SK-N-SH treated with all-trans-retinoic acid at 6 μM for 48 hours (cell line): Measurements from ENCODE around the gene WRAP73.

Source experiments
- ATAC-seq: fragments of 200-7000 bp; cut with Tn5 transposase; 3 replicates; pipeline ENCODE4 v1.9.1; 2020; ENCODE audit warnings: mild to moderate bottlenecking, moderate library complexity
- ARNTL ChIP-seq: fragments of 450-650 bp; formaldehyde crosslinking; IDR thresholded peaks from 2 replicates; pipeline ENCODE4 v1.5.0; 2020; ENCODE audit warnings: low read depth, mild to moderate bottlenecking, moderate library complexity, borderline replicate concordance
- BACH2 ChIP-seq: fragments of 250-450 bp; sonication (Bioruptor Pico); IDR thresholded peaks from 2 replicates; pipeline ENCODE4 v1.9.0; 2021; ENCODE audit warnings: mild to moderate bottlenecking, borderline replicate concordance
- CSDC2 ChIP-seq: fragments of 250-450 bp; sonication (Bioruptor Pico); IDR thresholded peaks from 2 replicates; pipeline ENCODE4 v1.5.0; 2020; ENCODE audit warnings: mild to moderate bottlenecking, moderate library complexity
- ESRRG ChIP-seq: fragments of 250-450 bp; sonication (Bioruptor Pico); IDR thresholded peaks from 2 replicates; pipeline ENCODE4 v1.6.1; 2021; ENCODE audit warnings: mild to moderate bottlenecking
- GLIS3 ChIP-seq: fragments of 250-450 bp; sonication (Bioruptor Pico); IDR thresholded peaks from 2 replicates; pipeline ENCODE4 v1.5.0; 2020; ENCODE audit warnings: mild to moderate bottlenecking, moderate library complexity
- PPARA ChIP-seq: fragments of 250-450 bp; sonication (Bioruptor Pico); IDR thresholded peaks from 2 replicates; pipeline ENCODE4 v1.5.0; 2020; ENCODE audit warnings: mild to moderate bottlenecking, borderline replicate concordance
- RARB ChIP-seq: fragments of 250-450 bp; sonication (Bioruptor Pico); IDR thresholded peaks from 2 replicates; pipeline ENCODE4 v1.8.0; 2021; ENCODE audit warnings: mild to moderate bottlenecking, moderate library complexity
- SNAI2 ChIP-seq: fragments of 250-450 bp; sonication (Bioruptor Pico); IDR thresholded peaks from 2 replicates; pipeline ENCODE4 v1.5.0; 2020; ENCODE audit warnings: mild to moderate bottlenecking, moderate library complexity
- TCF4 ChIP-seq: fragments of 250-450 bp; sonication (Bioruptor Pico); IDR thresholded peaks from 2 replicates; pipeline ENCODE4 v1.8.0; 2021; ENCODE audit warnings: mild to moderate bottlenecking, moderate library complexity, borderline replicate concordance
- TOX ChIP-seq: fragments of 250-450 bp; sonication (Bioruptor Pico); IDR thresholded peaks from 2 replicates; pipeline ENCODE4 v1.8.0; 2021; ENCODE audit warnings: mild to moderate bottlenecking, moderate library complexity, borderline replicate concordance
- ZC3H10 ChIP-seq: fragments of 250-450 bp; sonication (Bioruptor Pico); IDR thresholded peaks from 2 replicates; pipeline ENCODE4 v1.5.1; 2021; ENCODE audit warnings: mild to moderate bottlenecking, moderate library complexity
- ZFP3 ChIP-seq: fragments of 250-450 bp; sonication (Bioruptor Pico); IDR thresholded peaks from 2 replicates; pipeline ENCODE4 v1.5.0; 2020; ENCODE audit warnings: mild to moderate bottlenecking, moderate library complexity
- ZFP30 ChIP-seq: fragments of 450-650 bp; formaldehyde crosslinking; IDR thresholded peaks from 2 replicates; pipeline ENCODE4 v1.5.0; 2022; ENCODE audit warnings: mild to moderate bottlenecking, moderate library complexity
- ZNF565 ChIP-seq: fragments of 450-650 bp; formaldehyde crosslinking; conservative IDR thresholded peaks from 2 replicates; pipeline ENCODE4 v1.5.0; 2020; ENCODE audit warnings: low read depth, mild to moderate bottlenecking, moderate library complexity
- ZNF8 ChIP-seq: fragments of 450-650 bp; formaldehyde crosslinking; IDR thresholded peaks from 2 replicates; pipeline ENCODE4 v1.5.0; 2020; ENCODE audit warnings: mild to moderate bottlenecking, moderate library complexity
- TF ChIP-seq, protein P1 (sequence below): fragments of 250-450 bp; sonication (Bioruptor Pico); IDR thresholded peaks from 2 replicates; pipeline ENCODE4 v1.5.0; 2020; ENCODE audit warnings: mild to moderate bottlenecking, moderate library complexity
- TF ChIP-seq, protein P2 (sequence below): fragments of 250-450 bp; sonication (Bioruptor Pico); IDR thresholded peaks from 2 replicates; pipeline ENCODE4 v1.5.1; 2020; ENCODE audit warnings: low read depth, mild to moderate bottlenecking, moderate library complexity
- TF ChIP-seq, protein P3 (sequence below): fragments of 250-450 bp; sonication (Bioruptor Pico); IDR thresholded peaks from 2 replicates; pipeline ENCODE4 v1.8.0; 2021; ENCODE audit warnings: low read depth, mild to moderate bottlenecking, moderate library complexity, borderline replicate concordance
- TF ChIP-seq, protein P4 (sequence below): fragments of 250-450 bp; sonication (Bioruptor Pico); IDR thresholded peaks from 2 replicates; pipeline ENCODE4 v1.8.0; 2020; ENCODE audit warnings: mild to moderate bottlenecking, moderate library complexity, borderline replicate concordance
- TF ChIP-seq, protein P5 (sequence below): fragments of 250-450 bp; sonication (Bioruptor Pico); IDR thresholded peaks from 2 replicates; pipeline ENCODE4 v1.5.1; 2021; ENCODE audit warnings: mild to moderate bottlenecking, moderate library complexity

Gene WRAP73

DNA sequence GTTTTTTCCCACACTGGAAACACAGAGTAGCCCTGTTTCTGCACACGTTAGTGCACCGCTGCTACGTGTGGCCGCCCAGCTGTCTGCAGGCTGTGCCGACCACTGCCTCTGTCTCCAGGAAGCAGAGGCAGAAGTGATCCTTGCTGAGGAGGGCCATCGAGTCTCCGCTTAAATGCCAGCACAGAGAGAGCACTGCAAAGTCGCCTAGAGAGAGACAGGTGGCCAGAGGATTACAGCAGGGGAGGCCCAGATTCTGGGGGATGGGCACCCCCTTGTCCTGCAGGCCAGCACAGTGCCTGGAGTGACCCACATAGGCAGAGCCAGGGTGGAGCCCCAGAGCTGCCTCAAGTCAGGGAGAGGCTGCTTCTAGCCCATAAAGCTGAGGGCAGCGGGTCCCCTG is 19.0 kb downstream of the WRAP73 start:
- TF ChIP-seq TOX (CRISPR knock-in tag) (no peak), ZFP30 (CRISPR knock-in tag) (no peak), PPARA (CRISPR knock-in tag) (no peak), ZFP3 (CRISPR knock-in tag) (no peak)
- peak; percentile 8; the same call in 1 of the 3 replicates for ATAC-seq

DNA sequence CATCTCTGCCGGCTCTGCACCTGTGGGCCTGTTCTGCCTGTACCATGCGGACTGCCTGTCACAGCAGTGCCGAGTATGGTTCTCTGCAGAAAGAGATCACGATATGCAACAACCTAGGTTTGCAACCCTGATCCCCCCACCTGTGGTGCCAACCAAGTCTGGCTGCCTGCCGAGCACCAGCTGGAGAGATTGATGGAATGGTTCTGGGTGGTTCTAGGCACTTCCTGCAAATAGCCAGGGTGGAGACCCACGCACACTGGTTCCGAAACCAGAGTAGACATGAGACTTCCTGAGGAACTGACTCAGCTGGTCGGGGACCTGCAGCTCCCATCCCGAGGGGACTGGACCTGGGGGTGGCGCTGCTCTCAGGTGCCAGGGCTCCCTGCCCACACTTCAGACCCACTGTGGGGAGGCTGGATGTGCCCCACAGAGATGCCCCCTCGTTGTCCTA is 19.7 kb downstream of the WRAP73 start:
- TF ChIP-seq ARNTL (no peak), BACH2 (CRISPR knock-in tag) (no peak), SNAI2 (no peak), ZFP30 (CRISPR knock-in tag) (no peak)
- TF ChIP-seq, all 23 proteins: peak for 0
- no peak; the same call in 2 of the 3 replicates for ATAC-seq

DNA sequence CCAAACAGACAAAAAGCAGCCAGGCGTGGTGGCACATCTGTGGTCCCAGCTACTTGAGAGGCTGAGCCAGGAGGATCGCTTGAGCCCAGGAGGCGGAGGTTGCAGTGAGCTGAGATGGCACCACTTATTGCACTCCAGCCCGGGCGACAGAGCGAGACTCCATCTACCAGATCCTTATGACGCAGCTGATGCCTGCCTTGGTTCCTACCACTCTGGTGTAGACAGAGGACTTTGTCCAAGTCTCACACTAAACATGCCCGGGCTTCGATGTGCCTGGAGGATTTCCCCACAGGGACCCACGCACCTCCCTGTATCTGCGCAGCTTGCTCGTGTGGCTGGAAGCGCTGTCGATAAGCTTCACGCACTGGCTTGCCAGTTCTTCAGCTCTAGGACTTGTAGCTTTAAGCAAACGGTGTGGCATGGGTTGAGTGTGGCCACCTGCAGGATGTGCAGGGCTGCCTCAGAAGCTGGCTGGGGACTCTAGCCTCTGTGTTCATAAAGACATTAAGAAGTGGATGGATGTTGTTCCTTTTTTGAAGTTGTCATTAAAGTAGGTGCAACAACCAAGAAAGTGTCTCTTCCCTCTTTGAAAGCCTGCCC is 20.2 kb downstream of the WRAP73 start:
- ATAC-seq = no peak

DNA sequence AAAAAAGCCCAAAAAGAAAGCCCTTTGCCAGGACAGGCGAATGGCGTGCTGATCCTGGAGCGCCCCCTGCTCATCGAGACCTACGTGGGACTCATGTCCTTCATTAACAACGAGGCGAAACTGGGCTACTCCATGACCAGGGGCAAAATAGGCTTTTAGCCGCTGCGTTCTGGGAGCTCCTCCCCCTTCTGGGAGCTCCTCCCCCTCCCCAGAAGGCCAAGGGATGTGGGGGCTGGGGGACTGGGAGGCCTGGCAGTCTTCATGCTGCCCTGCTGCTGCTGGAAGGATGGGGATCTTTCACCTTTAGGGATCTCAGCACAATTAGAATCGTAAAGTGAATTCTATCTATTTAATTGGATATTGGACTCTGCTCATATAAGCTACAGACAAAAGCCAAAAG is 21.5 kb downstream of the WRAP73 start:
- TF ChIP-seq, protein P1, sequence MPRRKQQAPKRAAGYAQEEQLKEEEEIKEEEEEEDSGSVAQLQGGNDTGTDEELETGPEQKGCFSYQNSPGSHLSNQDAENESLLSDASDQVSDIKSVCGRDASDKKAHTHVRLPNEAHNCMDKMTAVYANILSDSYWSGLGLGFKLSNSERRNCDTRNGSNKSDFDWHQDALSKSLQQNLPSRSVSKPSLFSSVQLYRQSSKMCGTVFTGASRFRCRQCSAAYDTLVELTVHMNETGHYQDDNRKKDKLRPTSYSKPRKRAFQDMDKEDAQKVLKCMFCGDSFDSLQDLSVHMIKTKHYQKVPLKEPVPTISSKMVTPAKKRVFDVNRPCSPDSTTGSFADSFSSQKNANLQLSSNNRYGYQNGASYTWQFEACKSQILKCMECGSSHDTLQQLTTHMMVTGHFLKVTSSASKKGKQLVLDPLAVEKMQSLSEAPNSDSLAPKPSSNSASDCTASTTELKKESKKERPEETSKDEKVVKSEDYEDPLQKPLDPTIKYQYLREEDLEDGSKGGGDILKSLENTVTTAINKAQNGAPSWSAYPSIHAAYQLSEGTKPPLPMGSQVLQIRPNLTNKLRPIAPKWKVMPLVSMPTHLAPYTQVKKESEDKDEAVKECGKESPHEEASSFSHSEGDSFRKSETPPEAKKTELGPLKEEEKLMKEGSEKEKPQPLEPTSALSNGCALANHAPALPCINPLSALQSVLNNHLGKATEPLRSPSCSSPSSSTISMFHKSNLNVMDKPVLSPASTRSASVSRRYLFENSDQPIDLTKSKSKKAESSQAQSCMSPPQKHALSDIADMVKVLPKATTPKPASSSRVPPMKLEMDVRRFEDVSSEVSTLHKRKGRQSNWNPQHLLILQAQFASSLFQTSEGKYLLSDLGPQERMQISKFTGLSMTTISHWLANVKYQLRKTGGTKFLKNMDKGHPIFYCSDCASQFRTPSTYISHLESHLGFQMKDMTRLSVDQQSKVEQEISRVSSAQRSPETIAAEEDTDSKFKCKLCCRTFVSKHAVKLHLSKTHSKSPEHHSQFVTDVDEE (CRISPR knock-in tag) = no peak
- no peak for TF ChIP-seq TCF4 (CRISPR knock-in tag)
- no peak for TF ChIP-seq ZNF565
- TF ChIP-seq GLIS3 (CRISPR knock-in tag) = no peak
- no peak for TF ChIP-seq RARB (CRISPR knock-in tag)
- TF ChIP-seq, protein P2, sequence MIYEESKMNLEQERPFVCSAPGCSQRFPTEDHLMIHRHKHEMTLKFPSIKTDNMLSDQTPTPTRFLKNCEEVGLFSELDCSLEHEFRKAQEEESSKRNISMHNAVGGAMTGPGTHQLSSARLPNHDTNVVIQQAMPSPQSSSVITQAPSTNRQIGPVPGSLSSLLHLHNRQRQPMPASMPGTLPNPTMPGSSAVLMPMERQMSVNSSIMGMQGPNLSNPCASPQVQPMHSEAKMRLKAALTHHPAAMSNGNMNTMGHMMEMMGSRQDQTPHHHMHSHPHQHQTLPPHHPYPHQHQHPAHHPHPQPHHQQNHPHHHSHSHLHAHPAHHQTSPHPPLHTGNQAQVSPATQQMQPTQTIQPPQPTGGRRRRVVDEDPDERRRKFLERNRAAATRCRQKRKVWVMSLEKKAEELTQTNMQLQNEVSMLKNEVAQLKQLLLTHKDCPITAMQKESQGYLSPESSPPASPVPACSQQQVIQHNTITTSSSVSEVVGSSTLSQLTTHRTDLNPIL (CRISPR knock-in tag) = no peak
- TF ChIP-seq, protein P3, sequence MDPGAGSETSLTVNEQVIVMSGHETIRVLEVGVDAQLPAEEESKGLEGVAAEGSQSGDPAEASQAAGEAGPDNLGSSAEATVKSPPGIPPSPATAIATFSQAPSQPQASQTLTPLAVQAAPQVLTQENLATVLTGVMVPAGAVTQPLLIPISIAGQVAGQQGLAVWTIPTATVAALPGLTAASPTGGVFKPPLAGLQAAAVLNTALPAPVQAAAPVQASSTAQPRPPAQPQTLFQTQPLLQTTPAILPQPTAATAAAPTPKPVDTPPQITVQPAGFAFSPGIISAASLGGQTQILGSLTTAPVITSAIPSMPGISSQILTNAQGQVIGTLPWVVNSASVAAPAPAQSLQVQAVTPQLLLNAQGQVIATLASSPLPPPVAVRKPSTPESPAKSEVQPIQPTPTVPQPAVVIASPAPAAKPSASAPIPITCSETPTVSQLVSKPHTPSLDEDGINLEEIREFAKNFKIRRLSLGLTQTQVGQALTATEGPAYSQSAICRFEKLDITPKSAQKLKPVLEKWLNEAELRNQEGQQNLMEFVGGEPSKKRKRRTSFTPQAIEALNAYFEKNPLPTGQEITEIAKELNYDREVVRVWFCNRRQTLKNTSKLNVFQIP (CRISPR knock-in tag) = no peak
- TF ChIP-seq, protein P4, sequence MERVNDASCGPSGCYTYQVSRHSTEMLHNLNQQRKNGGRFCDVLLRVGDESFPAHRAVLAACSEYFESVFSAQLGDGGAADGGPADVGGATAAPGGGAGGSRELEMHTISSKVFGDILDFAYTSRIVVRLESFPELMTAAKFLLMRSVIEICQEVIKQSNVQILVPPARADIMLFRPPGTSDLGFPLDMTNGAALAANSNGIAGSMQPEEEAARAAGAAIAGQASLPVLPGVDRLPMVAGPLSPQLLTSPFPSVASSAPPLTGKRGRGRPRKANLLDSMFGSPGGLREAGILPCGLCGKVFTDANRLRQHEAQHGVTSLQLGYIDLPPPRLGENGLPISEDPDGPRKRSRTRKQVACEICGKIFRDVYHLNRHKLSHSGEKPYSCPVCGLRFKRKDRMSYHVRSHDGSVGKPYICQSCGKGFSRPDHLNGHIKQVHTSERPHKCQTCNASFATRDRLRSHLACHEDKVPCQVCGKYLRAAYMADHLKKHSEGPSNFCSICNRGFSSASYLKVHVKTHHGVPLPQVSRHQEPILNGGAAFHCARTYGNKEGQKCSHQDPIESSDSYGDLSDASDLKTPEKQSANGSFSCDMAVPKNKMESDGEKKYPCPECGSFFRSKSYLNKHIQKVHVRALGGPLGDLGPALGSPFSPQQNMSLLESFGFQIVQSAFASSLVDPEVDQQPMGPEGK (CRISPR knock-in tag) = no peak
- TF ChIP-seq, protein P5, sequence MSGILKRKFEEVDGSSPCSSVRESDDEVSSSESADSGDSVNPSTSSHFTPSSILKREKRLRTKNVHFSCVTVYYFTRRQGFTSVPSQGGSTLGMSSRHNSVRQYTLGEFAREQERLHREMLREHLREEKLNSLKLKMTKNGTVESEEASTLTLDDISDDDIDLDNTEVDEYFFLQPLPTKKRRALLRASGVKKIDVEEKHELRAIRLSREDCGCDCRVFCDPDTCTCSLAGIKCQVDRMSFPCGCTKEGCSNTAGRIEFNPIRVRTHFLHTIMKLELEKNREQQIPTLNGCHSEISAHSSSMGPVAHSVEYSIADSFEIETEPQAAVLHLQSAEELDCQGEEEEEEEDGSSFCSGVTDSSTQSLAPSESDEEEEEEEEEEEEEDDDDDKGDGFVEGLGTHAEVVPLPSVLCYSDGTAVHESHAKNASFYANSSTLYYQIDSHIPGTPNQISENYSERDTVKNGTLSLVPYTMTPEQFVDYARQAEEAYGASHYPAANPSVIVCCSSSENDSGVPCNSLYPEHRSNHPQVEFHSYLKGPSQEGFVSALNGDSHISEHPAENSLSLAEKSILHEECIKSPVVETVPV (CRISPR knock-in tag) = no peak
- no peak for TF ChIP-seq ZFP3 (CRISPR knock-in tag)
- TF ChIP-seq ZC3H10 (CRISPR knock-in tag) = no peak
- no peak for TF ChIP-seq ZNF8
- TF ChIP-seq CSDC2 (CRISPR knock-in tag) = no peak
- no peak for TF ChIP-seq ARNTL
- no peak for TF ChIP-seq ZFP30 (CRISPR knock-in tag)
- no peak for TF ChIP-seq TOX (CRISPR knock-in tag)
- TF ChIP-seq SNAI2 = no peak
- TF ChIP-seq ESRRG (CRISPR knock-in tag) = no peak
- no peak for TF ChIP-seq BACH2 (CRISPR knock-in tag)
- no peak for ATAC-seq

More for the DNA sequence above, 20.2 kb downstream of the WRAP73 start:
- no peak for TF ChIP-seq ZFP3 (CRISPR knock-in tag)
- no peak for TF ChIP-seq ESRRG (CRISPR knock-in tag)
- TF ChIP-seq SNAI2 = no peak
- TF ChIP-seq, protein P5 (CRISPR knock-in tag) = no peak
- TF ChIP-seq, protein P3 (CRISPR knock-in tag) = no peak
- TF ChIP-seq GLIS3 (CRISPR knock-in tag) = no peak
